Omental fat pad (tissue), 4 donors: ENCODE data around the gene SLC25A26. TPM values are rescaled to one million over a fixed set of nuclear protein-coding genes. Genes with fewer than 3 reads are reported as not detected.
"Not testable (repeated sequence)": the region's sequence is repeated elsewhere in the genome, so short reads cannot be mapped to it uniquely, and the experiment has no call there.

ENCODE experiments used
- ATAC-seq: fragments of 150-250 bp; one replicate; pipeline ENCODE4 v1.9.1; 2016; ENCODE audit warnings: mild to moderate bottlenecking, moderate library complexity; ENCODE audit not compliant: low FRiP score
- DNase-seq: peaks from one replicate; pipeline ENCODE4 v3.0.0-alpha.2; 2019; ENCODE audit warnings: low spot score
- total RNA-seq, 4 donors: library from RNA; depleted of rRNA; stranded (reverse); fragments of >200 nt; gene quantifications; one replicate each; pipeline ENCODE4 v1.1.0, GENCODE V29; 2016
- TF ChIP-seq, protein P1 (sequence below), 3 donors: fragments of 450-650 bp; IDR thresholded peaks; one replicate each; pipeline ENCODE4 v1.5.1; 2016 to 2017; ENCODE audit warnings: antibody characterized with exemption in 3 of 3, mild to moderate bottlenecking in 3 of 3, moderate library complexity in 2 of 3

The SLC25A26 gene
- total RNA-seq, 4 donors from 2014 or later, result 19.2 to 26.4 (median 23.0) TPM

DNA sequence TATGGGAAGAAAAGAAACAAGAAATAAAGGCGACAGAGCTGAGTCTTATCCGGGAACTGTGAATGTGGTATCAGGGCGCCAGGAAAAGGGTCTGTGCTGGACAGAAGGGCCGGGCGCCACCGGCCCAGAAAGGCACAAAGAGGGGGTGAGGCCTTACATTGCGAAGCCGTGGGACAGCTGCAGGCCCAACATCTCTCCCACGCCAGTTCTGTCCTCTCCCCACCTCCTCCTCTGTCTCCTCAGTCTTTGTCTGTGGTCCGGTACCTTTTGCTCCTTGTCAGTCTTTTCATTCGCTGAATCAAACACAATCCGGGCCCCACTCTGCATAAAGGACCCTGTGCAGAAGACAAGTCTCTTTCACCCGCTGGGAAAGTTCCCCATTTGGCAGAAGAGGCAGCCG, 198.2 kb downstream of the SLC25A26 start:
- no peak for ATAC-seq
- DNase-seq, result no peak
- TF ChIP-seq, protein P1, sequence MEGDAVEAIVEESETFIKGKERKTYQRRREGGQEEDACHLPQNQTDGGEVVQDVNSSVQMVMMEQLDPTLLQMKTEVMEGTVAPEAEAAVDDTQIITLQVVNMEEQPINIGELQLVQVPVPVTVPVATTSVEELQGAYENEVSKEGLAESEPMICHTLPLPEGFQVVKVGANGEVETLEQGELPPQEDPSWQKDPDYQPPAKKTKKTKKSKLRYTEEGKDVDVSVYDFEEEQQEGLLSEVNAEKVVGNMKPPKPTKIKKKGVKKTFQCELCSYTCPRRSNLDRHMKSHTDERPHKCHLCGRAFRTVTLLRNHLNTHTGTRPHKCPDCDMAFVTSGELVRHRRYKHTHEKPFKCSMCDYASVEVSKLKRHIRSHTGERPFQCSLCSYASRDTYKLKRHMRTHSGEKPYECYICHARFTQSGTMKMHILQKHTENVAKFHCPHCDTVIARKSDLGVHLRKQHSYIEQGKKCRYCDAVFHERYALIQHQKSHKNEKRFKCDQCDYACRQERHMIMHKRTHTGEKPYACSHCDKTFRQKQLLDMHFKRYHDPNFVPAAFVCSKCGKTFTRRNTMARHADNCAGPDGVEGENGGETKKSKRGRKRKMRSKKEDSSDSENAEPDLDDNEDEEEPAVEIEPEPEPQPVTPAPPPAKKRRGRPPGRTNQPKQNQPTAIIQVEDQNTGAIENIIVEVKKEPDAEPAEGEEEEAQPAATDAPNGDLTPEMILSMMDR (IDR thresholded peaks at IDR 0.05), result no peak

DNA sequence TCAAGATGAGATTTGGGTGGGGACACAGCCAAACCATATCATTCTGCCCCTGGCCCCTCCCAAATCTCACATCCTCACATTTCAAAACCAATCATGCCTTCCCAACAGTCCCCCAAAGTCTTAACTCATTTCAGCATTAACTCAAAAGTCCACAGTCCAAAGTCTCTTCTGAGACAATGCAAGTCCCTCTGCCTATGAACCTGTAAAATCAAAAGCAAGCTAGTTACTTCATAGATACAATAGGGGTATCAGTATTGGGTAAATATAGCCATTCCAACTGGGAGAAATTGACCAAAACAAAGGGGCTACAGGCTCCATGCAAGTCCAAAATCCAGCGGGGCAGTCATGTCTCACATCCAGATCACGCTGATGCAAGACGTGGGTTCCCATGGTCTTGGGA, 200.3 kb downstream of the SLC25A26 start:
- not testable (repeated sequence) for DNase-seq, ATAC-seq

DNA sequence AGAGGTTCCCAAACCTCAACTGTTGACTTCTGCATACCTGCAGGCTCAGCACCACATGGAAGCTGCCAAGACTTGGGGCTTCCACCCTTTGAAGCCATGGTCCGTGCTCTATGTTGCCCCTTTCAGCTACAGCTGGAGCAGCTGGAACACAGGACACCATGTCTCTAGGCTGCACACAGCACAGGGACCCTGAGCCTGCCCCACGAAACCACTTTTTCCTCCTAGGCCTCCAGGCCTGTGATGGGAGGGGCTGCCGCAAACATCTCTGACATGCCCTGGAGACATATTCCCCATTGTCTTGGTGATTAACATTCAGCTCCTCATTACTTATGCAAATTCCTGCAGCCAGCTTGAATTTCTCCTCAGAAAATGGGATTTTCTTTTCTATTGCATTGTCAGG, 201.1 kb downstream of the SLC25A26 start:
- not testable (repeated sequence) for ATAC-seq

DNA sequence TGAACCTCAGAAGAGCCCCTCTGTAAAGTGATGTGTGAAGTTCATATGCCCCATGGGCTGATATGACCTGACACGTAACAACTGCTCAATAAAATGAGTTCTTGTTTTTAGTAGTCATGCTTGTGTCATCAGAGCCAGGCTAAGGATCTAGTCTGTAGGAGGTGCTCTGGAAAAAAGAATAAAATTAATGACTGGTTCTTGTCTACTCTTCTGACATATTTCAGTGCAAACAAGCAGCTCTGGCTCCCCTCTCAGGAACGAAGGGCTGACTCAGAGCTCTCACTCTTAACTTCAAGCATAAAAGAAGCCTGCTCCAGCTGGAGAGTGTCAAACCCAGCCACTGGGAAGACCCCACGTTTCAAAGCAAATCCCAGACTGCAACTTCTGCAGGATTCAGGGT, 203.0 kb downstream of the SLC25A26 start:
- ATAC-seq (no peak), DNase-seq (no peak)
- TF ChIP-seq, protein P1 (IDR thresholded peaks at IDR 0.05), result no peak

More for the DNA sequence above, 201.1 kb downstream of the SLC25A26 start:
- not testable (repeated sequence) for DNase-seq

DNA sequence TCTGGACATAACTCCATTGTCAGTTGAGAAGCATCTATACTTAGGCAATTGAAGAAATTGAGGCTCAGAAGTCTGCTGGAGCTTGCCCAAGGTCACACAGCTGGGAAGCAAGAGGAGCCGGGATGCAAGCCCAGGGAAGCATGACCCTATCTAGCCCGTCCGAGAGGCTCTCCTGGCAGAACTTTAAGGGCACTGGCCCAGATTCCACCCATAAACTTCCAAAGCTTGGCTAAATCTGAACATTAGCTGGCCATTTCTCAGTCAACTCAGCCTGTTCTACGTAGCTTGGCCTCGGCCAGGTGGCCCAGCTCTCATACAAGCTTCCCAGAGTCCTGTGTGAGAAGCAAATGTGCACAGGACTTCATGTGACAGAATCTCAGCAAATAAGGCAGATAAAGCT, 204.2 kb downstream of the SLC25A26 start:
- TF ChIP-seq, protein P1 (IDR thresholded peaks at IDR 0.05), result no peak
- no peak for ATAC-seq

DNA sequence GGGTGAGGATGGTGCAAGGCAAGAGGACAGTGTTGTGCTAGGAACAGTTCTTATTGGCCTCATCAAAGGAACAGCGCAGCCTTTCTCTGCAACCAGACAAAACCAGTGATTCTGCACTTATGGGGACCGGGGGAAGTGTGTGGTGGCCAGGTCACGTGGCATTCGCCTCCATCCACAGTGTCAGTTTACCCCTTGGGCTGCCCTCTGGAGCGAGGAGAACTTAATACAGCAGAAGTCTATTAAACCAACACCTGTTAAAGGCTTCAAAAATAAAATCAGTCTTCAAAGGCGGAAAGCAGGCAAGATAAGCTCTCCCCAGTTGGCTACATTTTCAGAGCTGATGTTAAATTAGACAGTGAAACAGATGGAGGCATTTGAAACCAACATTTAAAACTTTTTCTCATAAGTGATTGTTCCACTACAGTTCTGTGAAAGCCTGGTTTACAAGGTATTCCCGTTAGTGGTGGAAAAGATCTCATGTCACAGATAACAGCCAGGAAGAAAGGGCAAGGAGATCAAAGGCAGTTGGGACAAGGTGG, 204.8 kb downstream of the SLC25A26 start:
- DNase-seq, result no peak
- TF ChIP-seq, protein P1 (IDR thresholded peaks at IDR 0.05), result no peak
- no peak for ATAC-seq

More for the DNA sequence above, 204.2 kb downstream of the SLC25A26 start:
- DNase-seq, result no peak

DNA sequence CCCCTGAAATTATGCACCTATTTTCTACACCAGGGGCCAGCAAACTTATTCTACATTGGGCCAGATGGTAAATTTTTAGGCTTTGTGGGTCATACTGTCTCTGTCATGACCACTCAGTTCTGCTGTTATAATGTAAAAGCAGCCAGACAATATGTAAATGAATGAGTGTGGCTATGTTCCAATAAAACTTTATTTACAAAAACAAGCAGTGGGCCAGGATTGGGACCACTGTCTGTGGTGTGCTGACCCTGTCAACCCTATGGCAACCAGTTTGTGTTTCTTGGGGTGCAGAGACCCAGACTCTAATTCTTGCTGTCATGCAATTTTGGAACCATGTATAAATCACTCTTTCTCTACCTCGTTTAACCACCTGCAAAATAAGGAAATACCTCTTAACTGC, 205.3 kb downstream of the SLC25A26 start:
- no peak for ATAC-seq
- TF ChIP-seq, protein P1 (IDR thresholded peaks at IDR 0.05), result no peak
- no peak for DNase-seq

DNA sequence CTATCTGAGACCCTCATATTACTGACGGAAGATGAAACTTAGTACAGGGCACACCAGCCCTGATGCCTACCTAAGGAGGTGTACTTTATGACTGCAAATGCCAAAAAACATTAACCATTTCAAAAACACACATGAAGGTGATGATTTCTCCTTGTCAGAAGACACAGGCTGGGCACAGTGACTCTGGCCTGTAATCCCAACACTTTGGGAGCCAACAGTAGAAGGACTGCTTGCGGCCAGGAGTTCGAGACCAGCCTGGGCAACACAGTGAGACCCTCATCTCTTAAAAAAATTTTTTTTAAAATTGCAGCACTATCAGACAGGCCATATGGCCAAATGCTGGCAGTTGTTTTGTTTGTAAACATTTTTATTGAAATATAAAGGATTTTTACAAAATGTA, 206.6 kb downstream of the SLC25A26 start:
- no peak for ATAC-seq
- no peak for DNase-seq
- TF ChIP-seq, protein P1 (IDR thresholded peaks at IDR 0.05), result no peak
